Endodermal cell (in vitro differentiated cells): Measurements from ENCODE around the gene FRMPD2. TPM values are rescaled to one million over a fixed set of nuclear protein-coding genes. Genes with fewer than 3 reads are reported as not detected.
"Not testable (repeated sequence)": the region's sequence is repeated elsewhere in the genome, so short reads cannot be mapped to it uniquely, and the experiment has no call there.

Experiments used
- DNase-seq: peaks from one replicate; pipeline ENCODE4 v3.0.0-alpha.2; 2017
- H3K27ac ChIP-seq: 2 replicates; pipeline ENCODE4 v1.5.1; 2013; ENCODE audit warnings: mild to moderate bottlenecking, low read depth, low read length, moderate library complexity
- H3K27me3 ChIP-seq: 2 replicates; pipeline ENCODE4 v1.6.1; 2013; ENCODE audit warnings: mild to moderate bottlenecking, low read length, moderate library complexity; ENCODE audit not compliant: insufficient read depth, control insufficient read depth, poor library complexity, severe bottlenecking
- H3K36me3 ChIP-seq: 2 replicates; pipeline ENCODE4 v1.7.0; 2013; ENCODE audit warnings: mild to moderate bottlenecking, low read length, moderate library complexity; ENCODE audit not compliant: control insufficient read depth, insufficient read depth
- H3K4me1 ChIP-seq: one replicate; pipeline ENCODE4 v1.7.0; 2013; ENCODE audit warnings: low read length; ENCODE audit not compliant: control insufficient read depth, insufficient read depth
- H3K4me3 ChIP-seq: 2 replicates; pipeline ENCODE4 v1.5.1; 2013; ENCODE audit warnings: mild to moderate bottlenecking, low read length, moderate library complexity
- H3K9ac ChIP-seq: 2 replicates; pipeline ENCODE4 v1.6.1; 2013; ENCODE audit warnings: mild to moderate bottlenecking, low read length, moderate library complexity; ENCODE audit not compliant: poor library complexity, severe bottlenecking; ENCODE audit errors: extremely low read depth
- H3K9me3 ChIP-seq: 2 replicates; pipeline ENCODE4 v1.6.1; 2013; ENCODE audit warnings: mild to moderate bottlenecking, low read length, moderate library complexity; ENCODE audit not compliant: control insufficient read depth
- H3K27ac Mint-ChIP-seq: 2 replicates; pipeline ENCODE4 v1.8.0; 2020; ENCODE audit warnings: mixed read lengths
- H3K27me3 Mint-ChIP-seq: 2 replicates; pipeline ENCODE4 v1.8.0; 2021; ENCODE audit warnings: mild to moderate bottlenecking, mixed read lengths; ENCODE audit not compliant: insufficient read depth
- H3K36me3 Mint-ChIP-seq: 2 replicates; pipeline ENCODE4 v1.8.0; 2020; ENCODE audit warnings: low read depth, mixed read lengths
- H3K4me1 Mint-ChIP-seq: 2 replicates; pipeline ENCODE4 v1.8.0; 2020; ENCODE audit warnings: mixed read lengths
- H3K4me3 Mint-ChIP-seq: 2 replicates; pipeline ENCODE4 v1.8.0; 2020; ENCODE audit warnings: mild to moderate bottlenecking, moderate library complexity, mixed read lengths
- H3K9me3 Mint-ChIP-seq: 2 replicates; pipeline ENCODE4 v1.8.0; 2020; ENCODE audit warnings: mild to moderate bottlenecking, mixed read lengths
- CTCF ChIP-seq: fragments of 200-600 bp; sonication (generic); conservative IDR thresholded peaks from 2 replicates; pipeline ENCODE4 v1.5.0; 2021; ENCODE audit warnings: antibody characterized with exemption, mild to moderate bottlenecking
- WGBS, 2 experiments: methylation state at CpG; one replicate each; pipeline versions ENCODE4 v1.1.5 to v1.1.7; 2013; ENCODE audit warnings: missing lambda C conversion rate in 2 of 2, mixed read lengths in 1 of 2; ENCODE audit not compliant: insufficient coverage in 1 of 2, insufficient read length in 1 of 2; 5-methylcytosine and 5-hydroxymethylcytosine counted together
- total RNA-seq, 2 donors: library from RNA; stranded (reverse); fragmentation: NEBNext Ultra II Directional in 1 of 2; extraction: Animal tissue kit (Norgen Biotek cat#: 25700) in 1 of 2; gene quantifications; 2 replicates in 1 of 2; 3 replicates in 1 of 2; pipeline ENCODE4 v1.2.1, GENCODE V29; 2021

FRMPD2 gene
- total RNA-seq, 2 donors from 2014 or later: 0.44 to 1.5 TPM

- no peaks in the 10 kb centered on the region for H3K36me3 ChIP-seq
- H3K27me3 Mint-ChIP-seq: peaks cover 8% of the 10 kb centered on the region
- H3K9me3 ChIP-seq: no peaks in the 10 kb centered on the region
- no peaks in the 10 kb centered on the region for H3K4me1 ChIP-seq
- H3K4me1 Mint-ChIP-seq: no peaks in the 10 kb centered on the region
- no peak overlapping the region for H3K27ac Mint-ChIP-seq
- H3K9me3 Mint-ChIP-seq: no peaks in the 10 kb centered on the region
- WGBS, 2 experiments: 81 to 91% methylated on average over 4 of the region's 4 CpGs
- H3K36me3 Mint-ChIP-seq: no peaks in the 10 kb centered on the region
- no peak for DNase-seq
- H3K4me3 Mint-ChIP-seq: no peak overlapping the region
- no peak overlapping the region for H3K4me3 ChIP-seq
- no peak overlapping the region for H3K27ac ChIP-seq
- no peak for TF ChIP-seq CTCF
- no peak overlapping the region for H3K9ac ChIP-seq
- peaks cover 11% of the 10 kb centered on the region for H3K27me3 ChIP-seq
Measured at GRCh38 chr10:48184224-48184623, 90.3 kb downstream of the FRMPD2 start.

GRCh38 chr10:48172715-48173114, 101.8 kb downstream of the FRMPD2 start:
- H3K4me1 Mint-ChIP-seq, H3K36me3 Mint-ChIP-seq, H3K4me1 ChIP-seq, H3K27ac Mint-ChIP-seq, H3K9me3 Mint-ChIP-seq, H3K9ac ChIP-seq, DNase-seq, H3K4me3 Mint-ChIP-seq, H3K27me3 ChIP-seq, H3K27ac ChIP-seq, H3K36me3 ChIP-seq, H3K9me3 ChIP-seq, H3K27me3 Mint-ChIP-seq, H3K4me3 ChIP-seq: not testable (repeated sequence)
- WGBS, 2 experiments: 71% methylated on average over 1 of the region's 5 CpGs; no CpG with 5 or more reads in 1 of the 2 experiments

GRCh38 chr10:48160670-48161069, 113.8 kb downstream of the FRMPD2 start:
- WGBS, 2 experiments: 40% methylated on average over 1 of the region's 5 CpGs; no CpG with 5 or more reads in 1 of the 2 experiments
- not testable (repeated sequence) for H3K36me3 Mint-ChIP-seq, H3K9ac ChIP-seq

GRCh38 chr10:48160163-48160562, 114.3 kb downstream of the FRMPD2 start:
- H3K36me3 Mint-ChIP-seq, H3K9me3 ChIP-seq, H3K9ac ChIP-seq, H3K27me3 ChIP-seq, H3K27me3 Mint-ChIP-seq, H3K9me3 Mint-ChIP-seq, H3K4me3 Mint-ChIP-seq, H3K4me1 ChIP-seq, H3K4me3 ChIP-seq, H3K27ac Mint-ChIP-seq, H3K4me1 Mint-ChIP-seq, DNase-seq, H3K36me3 ChIP-seq, H3K27ac ChIP-seq: not testable (repeated sequence)
- WGBS, 2 experiments: 90% methylated on average over 4 of the region's 6 CpGs; no CpG with 5 or more reads in 1 of the 2 experiments

More at GRCh38 chr10:48160670-48161069, 113.8 kb downstream of the FRMPD2 start:
- not testable (repeated sequence) for H3K4me1 ChIP-seq, H3K9me3 Mint-ChIP-seq, H3K27ac Mint-ChIP-seq, H3K27me3 Mint-ChIP-seq, H3K4me3 Mint-ChIP-seq, H3K36me3 ChIP-seq, H3K27ac ChIP-seq, DNase-seq, H3K4me3 ChIP-seq, H3K9me3 ChIP-seq, H3K27me3 ChIP-seq, H3K4me1 Mint-ChIP-seq
- peak; percentile 61 for TF ChIP-seq CTCF

- not testable (repeated sequence) for H3K9me3 ChIP-seq, H3K36me3 ChIP-seq, DNase-seq, H3K36me3 Mint-ChIP-seq, H3K27me3 Mint-ChIP-seq, H3K27ac ChIP-seq, H3K9me3 Mint-ChIP-seq, H3K4me3 Mint-ChIP-seq, H3K27me3 ChIP-seq, H3K4me1 Mint-ChIP-seq, H3K9ac ChIP-seq, H3K4me3 ChIP-seq, H3K4me1 ChIP-seq, H3K27ac Mint-ChIP-seq
- 93% methylated on average over 4 of the region's 6 CpGs; no CpG with 5 or more reads in 1 of the 2 experiments for WGBS, 2 experiments
Measured at GRCh38 chr10:48154211-48155140, 120.0 kb downstream of the FRMPD2 start.
